Measurements from ENCODE around the gene LORICRIN. TPM values are rescaled to one million over a fixed set of nuclear protein-coding genes. Genes with fewer than 3 reads are reported as not detected.

Gene LORICRIN
- total RNA-seq, 2 experiments from 2014 or later: not detected

- Mint-ChIP-seq H3K27me3 (ENCODE audit: low read depth) (peaks cover 7% of the 10 kb centered on the region), H3K9me3 (ENCODE audit: insufficient read depth) (no peaks in the 10 kb centered on the region)
- CTCF ChIA-PET: no interaction called here
Observed at GRCh38 chr1:153310526-153310925, 51.0 kb downstream of the LORICRIN start.

More at GRCh38 chr1:153310526-153310925, 51.0 kb downstream of the LORICRIN start:
- Mint-ChIP-seq H3K27ac (no peak overlapping the region), H3K36me3 (ENCODE audit: low read depth) (no peaks in the 10 kb centered on the region), H3K4me3 (no peak overlapping the region), H3K4me1 (ENCODE audit: low read depth) (no peaks in the 10 kb centered on the region)
- ATAC-seq (no peak), DNase-seq (no peak)
- POLR2A ChIA-PET: no interaction called here

Other genes with a start within 250 kb of the LORICRIN start
- gene SPRR1B, start 228.5 kb upstream of the LORICRIN start, total RNA-seq: not detected
- not detected for gene SPRR2D, start 218.6 kb upstream of the LORICRIN start, total RNA-seq
- not detected for gene SPRR2A, start 202.2 kb upstream of the LORICRIN start, total RNA-seq
- not detected for gene SPRR2B, start 188.1 kb upstream of the LORICRIN start, total RNA-seq
- not detected for gene SPRR2E, start 165.2 kb upstream of the LORICRIN start, total RNA-seq
- gene SPRR2F, start 146.2 kb upstream of the LORICRIN start, total RNA-seq: not detected
- gene SPRR2G, start 108.8 kb upstream of the LORICRIN start, total RNA-seq: not detected
- not detected for gene LELP1, start 56.3 kb upstream of the LORICRIN start, total RNA-seq
- gene PRR9, start 42.1 kb upstream of the LORICRIN start, total RNA-seq: not detected
- gene PGLYRP3, start 53.3 kb downstream of the LORICRIN start, total RNA-seq: not detected
- gene PGLYRP4, start 89.2 kb downstream of the LORICRIN start, total RNA-seq: not detected
- not detected for gene S100A9, start 98.2 kb downstream of the LORICRIN start, total RNA-seq
- gene S100A12, start 115.9 kb downstream of the LORICRIN start, total RNA-seq: not detected
- gene S100A8, start 131.4 kb downstream of the LORICRIN start, total RNA-seq: not detected
- gene S100A7A, start 156.8 kb downstream of the LORICRIN start, total RNA-seq: not detected
- not detected for gene S100A7, start 201.0 kb downstream of the LORICRIN start, total RNA-seq

Measured in activated CD8-positive, alpha-beta T cell treated with anti-CD3 and anti-CD28 coated beads, Interleukin-2, amount 10 ng/mL, durations not matched to agents 7 days and 5 days (primary cell).